Cardiac fibroblast (primary cell): ENCODE measurements around the gene SETBP1.
A peak's percentile ranks its signal among the peaks of the same experiment; 100 is the strongest.

Experiments
- DNase-seq, 2 donors: peaks; one replicate each; pipeline versions ENCODE4 v3.0.0 to v3.0.0-alpha.2; 2010; ENCODE audit warnings: low read depth in 2 of 2
- H3K4me3 ChIP-seq, 2 donors: replicated peaks in 1 of 2; 1 replicate in 1 of 2; 2 replicates in 1 of 2; pipeline ENCODE4 v1.5.1; 2011; ENCODE audit warnings: low read depth in 2 of 2, low read length in 2 of 2, mild to moderate bottlenecking in 2 of 2, moderate library complexity in 1 of 2
- CTCF ChIP-seq: IDR thresholded peaks from one replicate; pipeline ENCODE4 v1.5.1; 2011; ENCODE audit warnings: low read depth, mild to moderate bottlenecking, low read length, inconsistent platforms

SETBP1 gene

GRCh38 chr18:45009756-45010155 is 329.1 kb downstream of the SETBP1 start:
- no peak for DNase-seq
- TF ChIP-seq CTCF, result no peak
- H3K4me3 ChIP-seq, result no peak overlapping the region

GRCh38 chr18:45012286-45012685 is 331.6 kb downstream of the SETBP1 start:
- no peak overlapping the region for H3K4me3 ChIP-seq
- no peak for TF ChIP-seq CTCF
- DNase-seq, result peak in 1 of 2 donors; percentile 15

- peak; percentile 88 to 93 for DNase-seq
- TF ChIP-seq CTCF, result peak; percentile 63
- no peak overlapping the region for H3K4me3 ChIP-seq
Measured at GRCh38 chr18:45014047-45014501, 333.4 kb downstream of the SETBP1 start.

GRCh38 chr18:45015788-45016128 is 335.1 kb downstream of the SETBP1 start:
- TF ChIP-seq CTCF, result no peak
- DNase-seq, result peak in 1 of 2 donors; percentile 7
- H3K4me3 ChIP-seq, result no peak overlapping the region

GRCh38 chr18:45019469-45019868 is 338.8 kb downstream of the SETBP1 start:
- DNase-seq, result no peak
- TF ChIP-seq CTCF, result no peak
- no peak overlapping the region for H3K4me3 ChIP-seq

GRCh38 chr18:45023519-45023918 is 342.8 kb downstream of the SETBP1 start:
- DNase-seq, result no peak
- H3K4me3 ChIP-seq, result no peak overlapping the region
- no peak for TF ChIP-seq CTCF

- no peak for TF ChIP-seq CTCF
- H3K4me3 ChIP-seq, result no peak overlapping the region
- no peak for DNase-seq
Measured at GRCh38 chr18:45024357-45025088, 343.8 kb downstream of the SETBP1 start.
